ENCODE data around the gene UBE4A. TPM values are rescaled to one million over a fixed set of nuclear protein-coding genes. Genes with fewer than 3 reads are reported as not detected.

UBE4A gene
- total and polyA plus RNA-seq, 2 experiments from 2014 or later, result 11.8 to 42.2 TPM

DNA sequence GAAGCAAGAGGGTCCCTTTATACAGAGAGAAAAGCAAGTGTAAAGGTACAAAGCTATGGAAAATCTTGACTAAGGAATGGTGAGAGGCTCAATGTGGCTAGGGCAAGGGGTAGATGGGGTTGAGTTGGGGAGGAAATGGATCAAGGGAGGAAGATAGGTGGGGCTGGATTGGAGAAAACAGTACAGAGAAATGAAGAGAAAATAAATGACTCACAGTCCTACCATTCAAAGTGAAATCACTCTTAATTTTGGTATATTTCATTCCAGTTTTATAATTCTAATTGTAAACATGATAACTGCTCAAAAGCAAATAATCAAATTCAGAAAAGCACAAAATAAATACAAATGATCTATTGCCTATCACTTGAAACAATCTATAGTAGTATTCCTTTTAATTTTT lies 16.6 kb downstream of the UBE4A start:
- Mint-ChIP-seq H3K36me3 (ENCODE audit: low read depth) (peaks cover 66% of the 10 kb centered on the region), H3K4me3 (no peak overlapping the region), H3K4me1 (no peaks in the 10 kb centered on the region), H3K9me3 (no peaks in the 10 kb centered on the region), H3K27me3 (ENCODE audit: insufficient read depth, low read depth, poor library complexity) (no peaks in the 10 kb centered on the region), H3K27ac (no peak overlapping the region)
- Histone ChIP-seq H3K4me1 (ENCODE audit: insufficient read depth) (no peaks in the 10 kb centered on the region), H3F3A (replicated peaks; ENCODE audit: low read depth) (no peaks in the 10 kb centered on the region), H2AFZ (no peak overlapping the region), H3K36me3 (ENCODE audit: insufficient read depth) (peaks cover 39% of the 10 kb centered on the region), H3K4me3 (no peak overlapping the region), H3K9me2 (ENCODE audit: insufficient read depth) (no peaks in the 10 kb centered on the region), H4K20me1 (replicated peaks; ENCODE audit: insufficient read depth) (peaks cover 7% of the 10 kb centered on the region; the same call in 1 of the 2 replicates), H3K27ac (ENCODE audit: low read depth) (no peak overlapping the region), H3K79me2 (replicated peaks; ENCODE audit: insufficient read depth) (no peaks in the 10 kb centered on the region), H3K4me2 (no peak overlapping the region), H3K27me3 (ENCODE audit: insufficient read depth) (no peaks in the 10 kb centered on the region)
- ATAC-seq (no peak), DNase-seq (ENCODE audit: low spot score) (no peak)
- TF ChIP-seq ZNF462 (CRISPR knock-in tag; IDR thresholded peaks at IDR 0.05) (no peak), JUNB (IDR thresholded peaks at IDR 0.05; ENCODE audit: unreplicated experiment) (no peak), CREB1 (CRISPR knock-in tag; IDR thresholded peaks at IDR 0.05; ENCODE audit: low read depth) (no peak), EZH2phosphoT487 (IDR thresholded peaks at IDR 0.05; ENCODE audit: unreplicated experiment) (no peak), REST (IDR thresholded peaks at IDR 0.05; ENCODE audit: unreplicated experiment) (no peak), ETS1 (IDR thresholded peaks at IDR 0.05) (no peak), EZH2 (IDR thresholded peaks at IDR 0.05; ENCODE audit: low read depth, unreplicated experiment) (no peak), POLR2AphosphoS5 (IDR thresholded peaks at IDR 0.05; ENCODE audit: low read depth) (no peak), ZNF331 (CRISPR knock-in tag; IDR thresholded peaks at IDR 0.05; ENCODE audit: low read depth) (no peak)
